ENCODE results near the gene ZNF285.
A peak's percentile ranks its signal among the peaks of the same experiment; 100 is the strongest.
"Not testable (repeated sequence)": the region's sequence is repeated elsewhere in the genome, so short reads cannot be mapped to it uniquely, and the experiment has no call there.

The ZNF285 gene

GRCh38 chr19:44401139-44402115 lies at the start of gene ZNF285:
Gene ZNF285, minus strand, starts transcription at chr19:44401608. Its CDS starts 4,395 bp downstream, at chr19:44397213.
- peak; percentile 91 for DNase-seq (ENCODE audit: low read depth)

DNA sequence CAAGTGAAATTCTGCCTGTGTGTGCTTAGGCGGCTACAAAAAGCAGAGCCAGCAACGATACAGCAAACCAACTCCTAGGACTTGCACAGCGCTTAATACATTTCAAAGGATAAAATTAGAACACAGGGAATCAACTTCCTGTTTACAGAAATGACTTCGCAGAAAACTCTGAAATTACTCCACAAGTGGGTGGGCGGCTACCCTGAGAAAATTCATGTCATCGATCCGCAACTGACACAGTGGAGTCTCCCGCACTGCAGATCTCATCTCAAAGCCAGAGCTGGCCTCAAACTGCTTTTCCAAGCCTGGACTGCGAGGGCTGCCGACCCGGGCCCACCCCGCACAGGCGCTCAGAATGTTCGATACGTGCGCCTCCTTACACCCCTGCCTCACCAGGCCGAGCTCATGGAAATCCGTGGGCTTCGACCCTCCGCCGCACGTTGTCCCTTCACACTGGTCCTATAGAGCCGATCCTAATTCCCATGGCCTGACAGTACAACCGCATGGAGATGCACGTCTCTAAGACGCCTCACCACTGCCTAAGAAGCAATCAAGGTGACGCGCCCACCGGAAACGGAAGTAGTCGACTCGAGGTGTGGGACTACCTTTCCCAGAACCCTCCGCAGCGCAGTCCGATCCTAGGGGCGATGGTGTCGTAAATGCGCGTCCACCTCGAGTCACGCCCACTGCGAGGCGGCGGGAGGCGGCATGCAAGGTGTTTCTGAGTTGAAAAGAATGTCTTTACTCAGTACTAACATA lies 46.7 kb upstream of the ZNF285 start, which contains the start of gene ZNF229:
TSS of gene ZNF229 (minus strand) at position 557 of the 759 bp plus-strand sequence. CDS start 5,625 bp downstream, outside the sequence.
- peak; percentile 91 for DNase-seq (ENCODE audit: low read depth)

GRCh38 chr19:44438441-44438840 lies 37.0 kb upstream of the ZNF285 start:
- DNase-seq (ENCODE audit: low read depth) = no peak

- DNase-seq (ENCODE audit: low read depth) = no peak
Observed at GRCh38 chr19:44435441-44435840, 34.0 kb upstream of the ZNF285 start.

DNA sequence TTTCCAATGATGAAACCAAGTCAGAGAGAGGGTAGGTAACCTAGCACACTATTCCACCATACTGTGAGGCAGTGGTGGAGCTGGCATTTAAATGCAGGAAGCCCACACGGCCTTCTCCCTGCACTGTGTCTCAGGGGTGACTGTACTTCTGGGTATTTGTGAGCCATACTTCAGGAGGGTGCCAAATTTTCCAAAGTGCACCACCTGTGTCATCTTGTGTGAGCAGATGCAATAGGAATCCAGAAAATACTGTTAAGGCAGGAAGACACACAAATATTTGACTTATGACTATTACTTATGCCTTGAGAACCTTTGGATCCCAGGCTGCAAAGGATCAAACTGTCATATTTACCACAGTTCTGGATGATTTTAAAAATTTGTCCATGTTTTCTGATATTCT lies 29.5 kb upstream of the ZNF285 start:
- DNase-seq (ENCODE audit: low read depth) = no peak

GRCh38 chr19:44415553-44415952 lies 14.1 kb upstream of the ZNF285 start:
- DNase-seq (ENCODE audit: low read depth) = not testable (repeated sequence)

DNA sequence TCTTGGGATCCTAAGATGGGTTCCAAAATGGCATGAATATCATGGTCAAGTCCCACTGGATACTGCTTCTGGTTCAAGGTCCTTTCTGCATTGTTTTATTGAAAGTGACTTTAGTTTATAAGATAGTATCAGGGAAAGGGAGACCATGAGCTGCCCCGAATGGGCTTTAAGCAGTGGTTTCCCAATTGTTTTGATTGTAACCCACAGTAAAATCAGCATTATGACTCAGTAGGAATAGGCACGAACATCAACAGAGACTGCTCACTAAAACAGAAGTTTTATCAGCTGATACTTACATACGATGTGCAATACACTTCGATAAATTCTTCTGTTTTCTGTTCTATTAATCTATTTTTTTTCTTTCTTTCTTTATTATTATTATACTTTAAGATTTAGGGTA lies 12.1 kb downstream of the ZNF285 start:
- not testable (repeated sequence) for DNase-seq (ENCODE audit: low read depth)

GRCh38 chr19:44374789-44375188 lies 26.6 kb downstream of the ZNF285 start:
- DNase-seq (ENCODE audit: low read depth) = no peak

GRCh38 chr19:44371815-44372480 lies 29.5 kb downstream of the ZNF285 start:
- DNase-seq (ENCODE audit: low read depth) = no peak

DNA sequence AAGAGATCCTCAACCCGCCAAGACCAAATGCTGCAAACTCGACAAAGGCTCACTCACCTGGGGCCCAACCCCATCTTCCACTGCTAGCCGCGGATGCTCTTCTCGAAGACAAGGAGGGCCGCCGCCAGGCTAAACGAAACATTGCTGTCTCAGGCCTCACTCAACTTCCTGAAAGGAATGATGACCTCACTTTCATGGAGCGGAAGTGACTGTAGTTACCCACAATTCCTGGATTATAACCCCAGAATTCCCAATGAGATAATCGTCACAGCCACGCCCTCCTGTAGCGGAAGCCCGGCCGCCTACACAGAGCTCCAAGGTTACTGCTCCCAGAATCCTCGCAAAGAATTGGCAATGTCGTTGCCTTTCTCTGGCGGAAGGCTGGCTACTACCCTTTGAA lies 34.4 kb downstream of the ZNF285 start:
- DNase-seq (ENCODE audit: low read depth) = no peak

DNA sequence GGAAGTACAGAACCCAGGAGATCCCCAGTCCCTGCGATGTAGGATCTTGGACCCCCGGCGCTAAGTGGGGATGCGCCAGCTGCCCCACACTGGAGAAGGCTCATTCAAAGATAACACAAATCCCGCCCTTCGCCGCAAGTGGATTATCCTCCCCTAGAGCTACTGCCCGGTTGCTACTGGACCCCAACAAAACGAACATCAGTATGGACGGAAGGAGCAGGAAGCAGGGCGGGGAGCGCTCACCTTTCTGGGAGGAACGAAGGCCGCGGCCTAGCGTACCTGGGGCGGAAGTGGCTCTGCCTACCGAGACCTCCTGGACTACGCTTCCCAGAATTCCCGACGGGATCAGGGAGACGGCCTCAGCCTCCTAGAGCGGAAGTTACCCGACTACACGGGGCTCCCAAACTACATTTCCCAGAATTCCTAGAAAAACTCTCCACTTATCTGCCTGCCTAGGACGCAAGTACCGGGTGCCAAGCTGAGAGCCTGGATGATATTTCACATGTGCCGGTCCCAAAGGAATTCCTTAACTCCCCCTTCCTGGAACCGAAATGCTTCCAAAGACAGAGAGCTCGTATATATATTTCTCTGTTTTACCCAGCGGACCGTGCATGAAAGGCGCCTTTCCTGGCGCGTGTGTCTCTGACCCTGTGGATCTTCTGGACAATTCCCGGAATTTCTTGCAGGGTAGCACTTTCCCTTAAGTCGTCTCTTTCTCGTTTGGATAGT lies 44.9 kb downstream of the ZNF285 start, which contains the start of gene ZNF112:
TSS of gene ZNF112 (minus strand) at position 298 of the 729 bp plus-strand sequence. CDS start 16,141 bp downstream, outside the sequence.
- DNase-seq (ENCODE audit: low read depth) = peak; percentile 68

DNA sequence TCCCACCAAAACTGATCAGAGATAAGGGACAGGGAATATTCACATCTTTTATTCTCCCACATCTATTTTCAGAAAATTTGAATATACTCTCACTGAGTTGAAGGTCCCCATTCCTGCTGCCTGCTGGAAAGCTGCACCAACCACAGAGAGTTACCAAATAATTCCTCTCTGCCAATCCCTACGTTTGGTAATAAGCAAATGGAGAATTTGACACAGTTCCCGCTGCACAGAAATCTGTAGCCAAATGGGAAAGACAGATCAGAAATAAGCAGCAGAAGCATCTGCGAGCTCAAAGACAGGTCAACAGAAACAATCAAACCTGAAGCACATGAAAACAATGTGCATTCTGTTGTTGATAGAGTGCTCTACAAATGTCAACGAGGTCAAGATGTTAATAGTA lies 54.9 kb downstream of the ZNF285 start:
- DNase-seq (ENCODE audit: low read depth) = no peak

DNA sequence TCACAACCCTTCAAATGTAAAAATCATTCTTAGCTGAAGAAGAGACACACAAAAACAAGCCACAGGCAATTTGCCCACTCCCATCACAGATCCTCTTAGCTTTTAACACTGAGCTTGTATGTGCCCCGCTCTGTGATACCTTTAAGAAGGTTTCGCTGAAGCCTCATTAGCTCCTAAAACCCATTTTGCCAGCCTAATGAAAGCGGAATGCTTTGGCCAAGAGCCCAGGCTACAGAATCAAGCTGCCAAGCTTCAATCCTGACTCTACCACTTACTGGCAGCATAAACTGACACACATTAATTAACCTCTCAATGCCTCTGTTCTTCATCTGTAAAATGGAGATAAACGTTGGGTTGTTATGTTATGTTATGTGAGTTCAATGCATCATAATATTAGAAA lies 55.4 kb downstream of the ZNF285 start:
- DNase-seq (ENCODE audit: low read depth) = no peak

DNA sequence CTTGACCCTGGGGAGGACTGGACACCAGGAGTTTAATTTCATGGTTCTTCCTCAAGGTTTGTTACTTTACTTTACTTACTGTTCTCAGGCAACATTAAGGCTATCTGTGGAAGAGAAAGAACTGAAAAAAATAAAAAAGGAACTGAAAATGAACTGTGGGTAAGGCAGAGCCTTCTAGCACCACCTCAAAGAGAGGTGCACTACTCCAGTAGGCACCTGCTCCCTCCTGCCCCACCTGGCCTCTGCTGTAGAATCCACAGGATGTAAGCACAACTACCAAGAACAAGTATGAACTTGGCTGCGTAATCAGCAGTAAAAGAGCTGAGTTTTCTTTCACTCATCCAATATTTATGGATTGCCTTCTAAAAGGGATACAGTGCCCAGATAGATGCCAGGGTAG lies 57.2 kb downstream of the ZNF285 start:
- DNase-seq (ENCODE audit: low read depth) = no peak

DNA sequence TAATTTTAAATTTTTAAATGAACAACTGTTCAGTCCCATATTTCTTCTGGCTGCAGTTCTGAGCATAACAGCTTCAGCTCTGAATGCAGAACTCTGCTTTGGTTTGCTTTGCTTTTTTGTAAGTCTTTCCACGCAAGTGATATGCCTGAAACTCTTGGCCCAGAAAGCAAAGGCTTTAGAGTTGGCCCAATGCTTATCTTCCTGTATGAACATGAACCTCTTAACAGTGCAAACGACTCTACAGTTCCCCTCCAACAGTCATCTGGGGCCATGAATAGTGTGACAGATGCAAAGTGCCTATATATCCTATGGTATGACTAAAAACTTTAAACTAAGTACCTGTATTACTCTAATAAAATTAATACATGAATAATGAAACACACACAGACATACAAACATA lies 59.6 kb downstream of the ZNF285 start:
- no peak for DNase-seq (ENCODE audit: low read depth)

- DNase-seq (ENCODE audit: low read depth) = not testable (repeated sequence)
Observed at GRCh38 chr19:44334639-44335038, 66.8 kb downstream of the ZNF285 start.
